Urinary bladder (tissue), 4 donors: ENCODE results near the gene CCNQ. TPM values are rescaled to one million over a fixed set of nuclear protein-coding genes. Genes with fewer than 3 reads are reported as not detected.

Experiments used
- DNase-seq: peaks from one replicate; pipeline ENCODE4 v3.0.0-alpha.2; 2015; ENCODE audit errors: extremely low spot score
- H3K27ac ChIP-seq: one replicate; pipeline ENCODE4 v1.5.1; 2013; ENCODE audit warnings: low read depth, mild to moderate bottlenecking, moderate library complexity
- H3K36me3 ChIP-seq: one replicate; pipeline ENCODE4 v1.6.1; 2013; ENCODE audit warnings: mild to moderate bottlenecking, moderate library complexity; ENCODE audit not compliant: insufficient read depth
- H3K4me1 ChIP-seq: one replicate; pipeline ENCODE4 v1.6.1; 2013; ENCODE audit warnings: mild to moderate bottlenecking, moderate library complexity; ENCODE audit not compliant: insufficient read depth
- H3K4me3 ChIP-seq: one replicate; pipeline ENCODE4 v1.5.1; 2013; ENCODE audit warnings: low read depth, low read length
- WGBS: extraction: QIAGEN DNeasy Blood & Tissue Kit; methylation state at CpG from one replicate; pipeline ENCODE4 v1.1.7; 2013; 5-methylcytosine and 5-hydroxymethylcytosine counted together
- polyA plus RNA-seq: library from polyadenylated mRNA; stranded (reverse); fragments of 200-250 nt; gene quantifications from one replicate; pipeline ENCODE4 v1.2.3, GENCODE V29; 2013
- total RNA-seq: library from RNA; depleted of rRNA; stranded (reverse); fragments of >200 nt; gene quantifications from one replicate; pipeline ENCODE4 v1.2.3, GENCODE V29; 2014
- donor health status: healthy with polysubstance abuse.
- donor health status: healthy.

The CCNQ gene
- total and polyA plus RNA-seq, 2 donors: 11.8 to 33.1 TPM

- Histone ChIP-seq H3K36me3 (no peaks in the 10 kb centered on the region), H3K4me3 (no peak overlapping the region), H3K27ac (no peak overlapping the region), H3K4me1 (no peaks in the 10 kb centered on the region)
- WGBS: 56% methylated on average over 26 of the region's 26 CpGs
- DNase-seq: no peak
These were observed 42.0 kb upstream of the CCNQ start for GRCh38 chrX:153640736-153641575.

GRCh38 chrX:153640045-153640686 is 41.2 kb upstream of the CCNQ start:
- no peak for DNase-seq
- WGBS: 88% methylated on average over 23 of the region's 23 CpGs
- no peak overlapping the region for H3K27ac ChIP-seq
- no peak overlapping the region for H3K4me3 ChIP-seq
- no peaks in the 10 kb centered on the region for H3K36me3 ChIP-seq
- H3K4me1 ChIP-seq: no peaks in the 10 kb centered on the region

GRCh38 chrX:153639177-153640044 is 40.5 kb upstream of the CCNQ start:
- WGBS: 74% methylated on average over 28 of the region's 28 CpGs
- DNase-seq: no peak
- no peak overlapping the region for H3K27ac ChIP-seq
- H3K4me1 ChIP-seq: no peaks in the 10 kb centered on the region
- no peaks in the 10 kb centered on the region for H3K36me3 ChIP-seq
- no peak overlapping the region for H3K4me3 ChIP-seq

DNA sequence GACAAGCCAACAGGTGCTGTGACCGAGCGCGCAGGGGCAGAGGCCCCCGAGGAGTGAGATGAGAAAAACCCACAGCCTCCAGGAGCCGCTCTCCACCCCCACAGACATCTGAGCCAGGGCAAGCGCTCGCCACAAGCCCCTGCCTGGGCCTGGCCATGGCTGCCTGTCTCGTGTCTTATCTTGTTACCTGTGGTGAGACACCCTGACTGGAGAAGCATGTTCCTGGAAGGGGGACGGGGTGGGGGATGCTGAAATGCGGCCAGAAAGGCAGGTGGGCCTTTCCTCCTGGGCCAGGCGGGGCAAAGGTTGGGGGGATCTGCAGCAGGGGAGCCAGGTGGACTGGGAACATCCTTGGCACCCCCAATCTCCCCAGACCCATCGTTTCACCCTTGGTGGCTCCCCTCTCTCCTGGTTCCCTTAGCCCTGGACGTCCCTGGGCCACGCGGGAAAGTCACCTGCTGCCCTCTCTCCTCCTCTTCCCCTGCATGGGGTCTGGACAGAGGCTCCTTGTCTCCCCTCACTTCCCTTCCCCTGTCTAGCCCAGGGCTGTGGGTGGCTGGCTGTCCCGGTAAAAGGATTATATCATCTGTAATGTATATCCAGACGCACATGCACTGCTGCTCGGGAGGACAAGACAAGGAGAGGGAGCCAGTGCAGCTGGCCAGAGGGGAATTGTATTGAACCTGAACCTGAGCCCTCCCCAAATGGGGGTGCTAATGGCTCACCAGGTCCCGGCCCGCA is 39.7 kb upstream of the CCNQ start:
- 75% methylated on average over 20 of the region's 20 CpGs for WGBS
- no peak overlapping the region for H3K4me3 ChIP-seq
- H3K4me1 ChIP-seq: no peaks in the 10 kb centered on the region
- H3K36me3 ChIP-seq: no peaks in the 10 kb centered on the region
- DNase-seq: no peak
- no peak overlapping the region for H3K27ac ChIP-seq

- 89% methylated on average over 6 of the region's 6 CpGs for WGBS
- H3K36me3 ChIP-seq: no peaks in the 10 kb centered on the region
These were observed 39.1 kb upstream of the CCNQ start for GRCh38 chrX:153638041-153638371.

DNA sequence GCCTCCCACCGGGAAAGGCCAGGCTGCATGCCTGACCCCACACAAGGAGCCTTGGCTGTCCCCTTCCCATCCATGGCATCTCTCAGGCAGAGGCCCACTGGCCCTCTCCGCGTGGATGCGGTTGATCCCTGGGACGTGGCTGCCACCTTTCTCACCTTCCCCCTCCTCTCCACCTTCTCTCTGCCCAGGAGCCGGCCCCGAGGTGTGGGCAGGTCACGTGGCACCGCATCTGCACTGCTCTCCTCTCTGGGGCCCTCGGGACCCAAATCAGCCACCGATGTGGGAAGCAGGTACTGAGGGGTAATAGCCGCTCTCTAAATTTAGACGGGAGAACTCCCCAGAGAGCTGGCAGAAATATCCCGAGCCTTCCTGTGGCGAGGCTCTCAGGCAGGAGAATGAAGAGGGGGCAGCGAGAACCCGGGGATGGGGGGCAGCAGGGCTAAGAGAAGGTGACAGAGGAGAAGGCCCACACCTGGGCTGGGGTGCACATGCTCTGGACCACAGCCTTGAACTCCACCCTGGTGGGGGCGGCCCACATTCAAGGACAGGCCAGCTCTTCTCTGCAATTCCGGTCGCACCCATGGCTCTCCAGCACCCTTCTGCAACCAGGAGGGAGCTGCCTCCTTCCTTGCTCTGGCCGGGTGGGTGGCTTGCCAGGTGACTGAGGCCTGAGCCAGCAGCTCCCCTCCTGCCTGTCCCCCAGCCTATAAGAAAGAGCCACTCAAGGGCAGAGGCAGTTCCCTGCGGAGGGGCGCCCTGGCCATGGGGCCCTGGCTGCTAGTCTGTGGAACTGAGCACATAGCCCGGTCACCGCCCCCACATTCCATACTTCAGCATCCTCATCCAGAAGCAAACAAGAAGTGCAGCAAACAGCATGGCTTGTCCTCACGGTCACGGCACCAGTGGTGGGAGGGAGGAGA is 38.4 kb upstream of the CCNQ start:
- DNase-seq: no peak
- Histone ChIP-seq H3K27ac (no peak overlapping the region), H3K4me1 (no peaks in the 10 kb centered on the region), H3K36me3 (no peaks in the 10 kb centered on the region), H3K4me3 (no peak overlapping the region)
- WGBS: 83% methylated on average over 26 of the region's 27 CpGs

More at GRCh38 chrX:153638041-153638371, 39.1 kb upstream of the CCNQ start:
- Histone ChIP-seq H3K27ac (no peak overlapping the region), H3K4me1 (no peaks in the 10 kb centered on the region), H3K4me3 (no peak overlapping the region)
- DNase-seq: no peak

DNA sequence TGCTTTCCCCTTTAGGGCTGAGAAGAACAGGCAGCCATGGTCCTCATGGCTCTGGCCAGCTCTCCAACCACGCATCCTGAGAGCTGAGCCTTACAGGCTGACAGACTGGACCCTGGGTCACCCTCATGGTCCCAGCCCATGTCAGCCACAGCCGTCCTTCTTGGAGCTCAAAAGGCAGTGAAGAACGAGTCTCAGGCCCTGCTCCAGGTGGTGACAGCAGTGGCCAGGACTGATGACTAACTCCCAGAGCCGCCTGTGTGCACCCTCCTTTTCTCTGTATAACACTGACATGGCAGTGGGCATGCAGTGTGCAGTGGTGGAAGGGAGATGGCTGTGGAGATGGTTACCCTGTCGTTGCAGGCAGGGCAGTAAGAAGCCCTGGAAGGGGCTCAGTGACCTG is 37.8 kb upstream of the CCNQ start:
- 78% methylated on average over 5 of the region's 5 CpGs for WGBS

GRCh38 chrX:153635788-153636668 is 37.1 kb upstream of the CCNQ start:
- H3K36me3 ChIP-seq: no peaks in the 10 kb centered on the region
- 89% methylated on average over 21 of the region's 21 CpGs for WGBS
- no peaks in the 10 kb centered on the region for H3K4me1 ChIP-seq
- no peak for DNase-seq
- no peak overlapping the region for H3K27ac ChIP-seq
- H3K4me3 ChIP-seq: no peak overlapping the region

More for the DNA sequence above, 37.8 kb upstream of the CCNQ start:
- H3K27ac ChIP-seq: no peak overlapping the region
- no peak overlapping the region for H3K4me3 ChIP-seq
- H3K36me3 ChIP-seq: no peaks in the 10 kb centered on the region
- no peaks in the 10 kb centered on the region for H3K4me1 ChIP-seq
- DNase-seq: no peak

GRCh38 chrX:153635388-153635787 is 36.4 kb upstream of the CCNQ start:
- Histone ChIP-seq H3K36me3 (no peaks in the 10 kb centered on the region), H3K4me3 (no peak overlapping the region), H3K27ac (no peak overlapping the region), H3K4me1 (no peaks in the 10 kb centered on the region)
- 79% methylated on average over 6 of the region's 6 CpGs for WGBS
- no peak for DNase-seq

DNA sequence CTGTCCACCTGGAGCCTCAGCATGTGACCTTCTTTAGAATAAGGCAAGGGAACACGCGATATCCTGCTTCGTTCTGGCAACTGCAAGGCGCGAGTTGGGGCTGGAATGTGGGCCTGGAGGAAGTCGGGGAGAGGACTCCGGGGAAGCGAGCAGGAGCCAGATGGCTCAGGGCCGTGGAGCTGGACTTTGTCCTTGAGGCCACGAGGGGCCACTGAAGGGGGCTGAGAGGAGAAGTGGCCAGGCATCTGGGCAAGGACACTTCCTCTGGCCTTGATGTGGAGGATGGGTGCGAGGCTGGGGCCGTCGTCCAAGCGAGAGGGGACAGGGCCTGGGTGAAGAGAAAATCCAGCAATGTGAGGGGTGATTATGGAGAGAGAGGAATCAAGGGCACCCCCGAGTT is 35.9 kb upstream of the CCNQ start:
- H3K4me3 ChIP-seq: no peak overlapping the region
- WGBS: 43% methylated on average over 15 of the region's 15 CpGs
- H3K4me1 ChIP-seq: no peaks in the 10 kb centered on the region
- no peak overlapping the region for H3K27ac ChIP-seq
- H3K36me3 ChIP-seq: no peaks in the 10 kb centered on the region
- no peak for DNase-seq

DNA sequence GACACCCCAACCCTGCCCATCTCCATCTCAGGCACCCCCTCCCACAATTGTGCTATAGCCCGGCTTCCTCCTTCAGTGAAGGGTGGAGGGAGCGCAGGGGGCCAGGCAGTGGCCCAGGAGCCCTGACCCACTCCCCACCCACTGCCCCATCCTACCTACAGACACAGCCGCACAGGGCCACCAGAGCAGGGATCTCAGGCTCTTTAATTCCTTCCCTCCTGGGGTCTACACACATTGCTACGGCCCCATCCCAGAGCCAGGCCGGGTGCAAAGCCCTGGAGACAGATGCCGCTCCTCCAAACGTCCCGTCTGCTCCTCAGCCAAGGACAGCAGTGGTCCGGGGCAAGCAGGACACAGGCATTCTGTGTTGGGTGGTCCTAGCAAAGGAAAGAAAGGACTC is 35.3 kb upstream of the CCNQ start:
- 84% methylated on average over 9 of the region's 9 CpGs for WGBS
- Histone ChIP-seq H3K4me3 (no peak overlapping the region), H3K4me1 (no peaks in the 10 kb centered on the region), H3K27ac (no peak overlapping the region), H3K36me3 (no peaks in the 10 kb centered on the region)
- no peak for DNase-seq
